ENCODE data around the gene SPI1. TPM values are rescaled to one million over a fixed set of nuclear protein-coding genes. Genes with fewer than 3 reads are reported as not detected.

The SPI1 gene
- total RNA-seq, 2 donors from 2014 or later, result 0.35 to 0.55 TPM

- DNase-seq, result peak; percentile 71
- Mint-ChIP-seq H3K36me3 (ENCODE audit: insufficient read depth in 2 of 2) (peaks cover under 1 to 2% of the 10 kb centered on the region in 2 donors), H3K4me1 (ENCODE audit: low read depth) (peaks cover 26% of the 10 kb centered on the region), H3K4me3 (no peak overlapping the region), H3K27ac (no peak overlapping the region), H3K9me3 (no peaks in the 10 kb centered on the region), H3K27me3 (ENCODE audit: low read depth) (no peaks in the 10 kb centered on the region)
- no peak for ATAC-seq (replicated peaks in 1 of 2)
Observed at GRCh38 chr11:47411884-47412746, 33.8 kb upstream of the SPI1 start.

DNA sequence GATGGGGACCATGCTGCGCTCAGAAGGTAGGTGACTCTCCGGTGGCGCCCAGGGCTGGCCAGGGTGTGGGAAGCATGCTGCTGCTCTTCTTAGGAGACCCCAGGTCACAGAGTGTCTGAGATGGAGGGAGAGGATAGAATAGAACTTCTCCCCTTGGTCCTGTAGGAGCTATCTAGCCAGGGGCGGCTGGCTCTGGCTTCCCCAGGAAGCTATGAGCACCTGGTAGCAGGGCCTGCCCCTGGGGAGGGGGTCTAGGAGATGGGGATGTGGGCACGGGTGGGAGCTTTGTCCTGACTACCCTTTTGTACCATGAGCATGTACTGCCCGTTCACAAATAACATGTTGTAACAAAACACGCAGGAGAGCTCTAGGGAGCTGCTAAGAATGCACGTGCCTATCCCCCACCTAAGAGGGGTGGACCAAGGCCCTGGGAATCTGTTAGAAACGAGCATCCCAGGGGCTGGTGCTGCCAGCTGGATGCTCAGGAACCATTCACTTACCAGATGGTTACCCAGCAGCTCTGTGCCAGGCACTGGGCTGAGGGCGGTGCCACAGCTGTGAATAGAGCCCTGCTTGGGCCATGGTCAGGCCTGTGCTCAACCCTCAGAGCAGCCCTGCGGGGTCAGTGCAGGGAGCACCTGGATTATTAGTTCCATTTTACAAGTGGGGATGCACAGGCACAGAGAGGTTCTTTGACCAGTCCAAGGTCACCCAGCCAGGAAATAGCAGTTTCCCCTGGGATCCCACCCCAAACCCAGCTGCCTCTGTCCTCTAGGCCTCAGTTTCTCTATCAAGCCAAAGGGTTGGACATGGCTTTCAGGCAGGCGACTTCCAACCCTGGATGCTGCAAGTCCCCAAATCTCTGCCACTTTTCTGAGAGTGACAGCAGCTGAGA, 32.3 kb upstream of the SPI1 start:
- H3K9me3 Mint-ChIP-seq, result no peaks in the 10 kb centered on the region
- H3K4me3 Mint-ChIP-seq, result no peak overlapping the region
- no peak for ATAC-seq (replicated peaks in 1 of 2)
- no peaks in the 10 kb centered on the region for H3K27me3 Mint-ChIP-seq (ENCODE audit: low read depth)
- H3K27ac Mint-ChIP-seq, result no peak overlapping the region
- peaks cover 0 to 2% of the 10 kb centered on the region in 2 donors for H3K36me3 Mint-ChIP-seq (ENCODE audit: insufficient read depth in 2 of 2)
- no peak for DNase-seq
- H3K4me1 Mint-ChIP-seq (ENCODE audit: low read depth), result peaks cover 30% of the 10 kb centered on the region

DNA sequence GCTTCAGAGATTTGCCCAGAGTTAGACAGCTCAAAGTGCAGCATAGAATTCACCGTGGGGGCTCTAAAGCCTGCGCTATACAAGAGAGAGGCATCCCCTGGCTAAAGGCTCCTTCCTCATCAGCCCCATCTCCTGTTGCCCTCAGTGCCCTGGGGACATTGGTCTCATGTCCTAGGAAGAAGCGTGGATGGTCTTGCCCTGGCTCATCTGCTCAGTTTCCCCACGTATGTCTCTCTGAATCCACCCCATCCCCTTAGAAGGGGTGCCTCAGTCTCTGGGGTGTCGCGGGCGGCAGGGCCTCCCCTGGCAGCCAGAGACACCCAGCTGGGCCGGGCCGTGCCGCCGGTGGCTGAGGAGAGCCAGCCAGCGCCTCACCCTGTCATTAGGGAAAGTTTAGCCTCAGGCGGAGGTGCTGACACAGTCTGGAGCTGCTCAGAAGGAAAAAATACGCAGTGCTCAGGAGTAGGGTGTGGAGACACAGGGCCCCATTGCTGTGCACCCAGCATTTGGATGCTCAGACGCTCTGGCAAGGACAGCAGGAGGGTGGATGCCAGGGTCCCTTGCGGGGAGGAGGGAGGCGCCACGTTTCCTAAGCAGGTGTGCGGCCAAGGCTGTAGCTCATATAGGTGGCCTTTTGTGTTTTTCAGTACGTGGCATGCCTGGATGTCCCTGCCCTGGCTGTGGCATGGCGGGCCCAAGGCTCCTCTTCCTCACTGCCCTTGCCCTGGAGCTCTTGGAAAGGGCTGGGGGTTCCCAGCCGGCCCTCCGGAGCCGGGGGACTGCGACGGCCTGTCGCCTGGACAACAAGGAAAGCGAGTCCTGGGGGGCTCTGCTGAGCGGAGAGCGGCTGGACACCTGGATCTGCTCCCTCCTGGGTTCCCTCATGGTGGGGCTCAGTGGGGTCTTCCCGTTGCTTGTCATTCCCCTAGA, 31.4 kb upstream of the SPI1 start:
- peaks cover 30% of the 10 kb centered on the region for H3K4me1 Mint-ChIP-seq (ENCODE audit: low read depth)
- H3K9me3 Mint-ChIP-seq, result no peaks in the 10 kb centered on the region
- peak overlapping the region; percentile 96 to 98 for H3K4me3 Mint-ChIP-seq
- H3K27me3 Mint-ChIP-seq (ENCODE audit: low read depth), result no peaks in the 10 kb centered on the region
- DNase-seq (no peak), ATAC-seq (replicated peaks in 1 of 2) (no peak)
- peaks cover 0 to 2% of the 10 kb centered on the region in 2 donors for H3K36me3 Mint-ChIP-seq (ENCODE audit: insufficient read depth in 2 of 2)
- H3K27ac Mint-ChIP-seq, result peak overlapping the region; percentile 96

DNA sequence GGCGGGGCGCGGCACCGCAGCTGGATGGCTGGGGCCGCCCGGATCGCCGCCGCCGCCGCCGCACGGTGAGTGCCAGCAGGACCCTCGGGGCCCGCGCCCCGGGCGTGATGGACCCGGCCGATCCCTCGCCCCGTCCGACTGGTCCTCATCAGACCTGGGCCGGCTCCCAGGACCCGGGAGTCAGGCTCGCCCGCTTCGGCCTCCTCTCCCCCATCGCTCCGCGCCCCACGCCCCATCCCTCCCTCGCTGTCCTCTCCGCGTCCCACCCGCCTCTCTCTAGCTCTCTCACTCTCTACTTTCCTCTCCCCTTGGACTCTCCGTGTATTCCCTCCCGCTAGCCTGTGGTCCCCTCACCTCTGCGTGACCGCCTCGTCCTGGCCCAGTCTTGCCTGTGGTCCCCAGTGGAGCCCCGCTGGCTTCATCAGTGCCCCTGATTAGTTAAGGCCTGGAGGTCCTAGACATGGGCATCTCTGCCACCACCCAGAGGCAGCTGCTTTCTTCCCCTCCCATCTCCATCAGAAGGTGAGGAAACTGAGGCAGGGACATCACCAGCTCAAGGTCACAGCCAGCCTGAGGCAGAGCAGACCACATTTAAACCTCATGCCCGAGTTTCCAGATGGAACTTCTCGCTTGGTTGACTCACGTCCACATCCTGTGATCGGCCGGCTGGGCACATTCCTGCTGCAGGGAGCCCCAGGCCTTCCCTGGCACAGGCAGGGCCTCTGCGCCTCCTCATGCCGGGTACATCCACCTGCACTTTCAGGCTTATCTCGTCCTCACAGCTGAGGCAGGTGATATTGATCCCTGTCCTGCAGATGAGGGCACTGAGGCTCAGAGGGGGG, 30.5 kb upstream of the SPI1 start:
- no peak for DNase-seq
- Mint-ChIP-seq H3K4me1 (ENCODE audit: low read depth) (peaks cover 26% of the 10 kb centered on the region), H3K4me3 (peak overlapping the region; percentile 96 to 98), H3K9me3 (no peaks in the 10 kb centered on the region), H3K27me3 (ENCODE audit: low read depth) (no peaks in the 10 kb centered on the region), H3K36me3 (ENCODE audit: insufficient read depth in 2 of 2) (peaks cover 0 to 2% of the 10 kb centered on the region in 2 donors), H3K27ac (peak overlapping the region; percentile 96)
- no peak for ATAC-seq (replicated peaks in 1 of 2)

DNA sequence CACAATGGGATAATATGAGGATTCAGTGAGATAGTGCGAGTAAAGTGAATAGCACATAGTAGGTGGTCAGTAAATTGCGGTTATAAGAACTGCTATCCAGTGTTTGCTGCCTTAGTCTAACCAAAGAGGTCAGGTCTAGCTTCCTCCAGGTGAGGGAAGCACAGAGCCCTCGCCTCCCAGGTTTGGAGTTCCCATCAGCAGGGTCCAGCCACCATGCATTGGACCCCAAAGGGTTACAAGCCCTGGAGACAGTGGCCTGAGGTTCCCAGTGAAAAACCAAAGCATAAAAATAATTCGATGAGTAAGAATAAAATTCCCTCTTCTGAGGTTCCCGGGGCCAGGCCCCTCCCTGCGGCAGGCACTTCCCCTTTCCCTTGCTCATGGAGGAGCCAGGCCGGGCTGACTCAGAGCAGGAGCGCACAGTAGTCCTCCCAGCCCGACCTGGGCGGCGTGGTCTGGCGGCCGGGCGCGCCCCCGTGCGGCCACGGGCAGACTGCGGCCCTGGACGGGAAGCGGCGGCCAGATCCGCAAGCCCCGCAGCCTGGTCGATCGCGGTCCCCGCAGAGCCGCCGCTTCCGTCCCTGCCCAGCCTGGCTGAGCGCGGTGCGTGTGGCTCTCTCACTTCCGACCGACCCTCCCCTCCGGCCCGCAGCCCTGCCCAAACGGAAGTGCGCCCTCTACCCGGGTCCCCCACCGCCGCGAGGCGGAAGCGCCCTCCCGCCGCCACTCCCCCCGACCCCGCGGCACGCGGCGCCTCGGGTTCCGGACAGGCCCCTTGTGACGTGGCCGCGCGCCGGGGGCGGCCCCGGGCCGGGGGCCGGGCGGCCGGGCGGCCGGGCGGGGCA, 29.6 kb upstream of the SPI1 start, which contains the start of gene SLC39A13:
Gene SLC39A13, plus strand, starts transcription at position 845 of the 845 bp plus-strand sequence. CDS start 1,505 bp downstream, outside the sequence.
- Mint-ChIP-seq H3K4me3 (peak within 1 kb of the TSS; percentile 96 to 98), H3K36me3 (ENCODE audit: insufficient read depth in 2 of 2) (peaks cover 0 to 2% of the 10 kb centered on the region in 2 donors), H3K27ac (peak within 1 kb of the TSS; percentile 96), H3K27me3 (ENCODE audit: low read depth) (no peaks in the 10 kb centered on the region), H3K9me3 (no peaks in the 10 kb centered on the region), H3K4me1 (ENCODE audit: low read depth) (peaks cover 24% of the 10 kb centered on the region)
- DNase-seq, result peak; percentile 95 to 98
- peak; percentile 89 for ATAC-seq (replicated peaks in 1 of 2)

- H3K27me3 Mint-ChIP-seq (ENCODE audit: low read depth), result no peaks in the 10 kb centered on the region
Observed at GRCh38 chr11:47406896-47407745, 28.8 kb upstream of the SPI1 start.

DNA sequence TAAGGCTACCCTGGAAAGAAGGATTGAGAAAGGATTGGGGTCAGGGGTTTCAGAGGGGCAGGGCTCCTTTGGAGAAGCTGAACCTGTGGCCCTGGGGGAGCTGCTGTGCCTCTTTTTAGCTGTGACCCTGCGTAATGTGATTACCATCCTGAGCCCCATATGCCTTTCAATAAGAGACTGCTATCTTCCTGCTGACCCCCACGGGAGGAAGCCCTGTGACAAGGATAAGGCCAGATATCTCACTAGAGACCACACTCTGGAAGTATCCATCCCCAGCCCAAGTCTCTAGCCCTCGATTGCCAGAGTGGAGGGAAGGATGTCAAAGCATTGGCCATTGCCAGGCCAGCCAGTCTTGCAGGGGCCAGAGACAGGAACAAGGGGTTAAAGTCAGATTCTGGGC, 25.2 kb upstream of the SPI1 start:
- H3K36me3 Mint-ChIP-seq (ENCODE audit: insufficient read depth in 2 of 2), result no peaks in the 10 kb centered on the region
- H3K27me3 Mint-ChIP-seq (ENCODE audit: low read depth), result no peaks in the 10 kb centered on the region
- no peak overlapping the region for H3K4me3 Mint-ChIP-seq
- H3K27ac Mint-ChIP-seq, result no peak overlapping the region
- H3K9me3 Mint-ChIP-seq, result no peaks in the 10 kb centered on the region
- ATAC-seq (replicated peaks in 1 of 2), result no peak
- no peak for DNase-seq
- peaks cover 20% of the 10 kb centered on the region for H3K4me1 Mint-ChIP-seq (ENCODE audit: low read depth)

More at GRCh38 chr11:47406896-47407745, 28.8 kb upstream of the SPI1 start:
- peaks cover 24% of the 10 kb centered on the region for H3K4me1 Mint-ChIP-seq (ENCODE audit: low read depth)
- H3K27ac Mint-ChIP-seq, result peak overlapping the region; percentile 91
- ATAC-seq (replicated peaks in 1 of 2) (no peak), DNase-seq (no peak)
- no peaks in the 10 kb centered on the region for H3K9me3 Mint-ChIP-seq
- H3K4me3 Mint-ChIP-seq, result peak overlapping the region; percentile 81 to 89
- peaks cover 0 to 2% of the 10 kb centered on the region in 2 donors for H3K36me3 Mint-ChIP-seq (ENCODE audit: insufficient read depth in 2 of 2)

GRCh38 chr11:47403135-47403534, 24.8 kb upstream of the SPI1 start:
- no peak for ATAC-seq (replicated peaks in 1 of 2)
- Mint-ChIP-seq H3K4me1 (ENCODE audit: low read depth) (peaks cover 20% of the 10 kb centered on the region), H3K4me3 (no peak overlapping the region), H3K36me3 (ENCODE audit: insufficient read depth in 2 of 2) (no peaks in the 10 kb centered on the region), H3K9me3 (no peaks in the 10 kb centered on the region), H3K27me3 (ENCODE audit: low read depth) (no peaks in the 10 kb centered on the region), H3K27ac (no peak overlapping the region)
- no peak for DNase-seq

DNA sequence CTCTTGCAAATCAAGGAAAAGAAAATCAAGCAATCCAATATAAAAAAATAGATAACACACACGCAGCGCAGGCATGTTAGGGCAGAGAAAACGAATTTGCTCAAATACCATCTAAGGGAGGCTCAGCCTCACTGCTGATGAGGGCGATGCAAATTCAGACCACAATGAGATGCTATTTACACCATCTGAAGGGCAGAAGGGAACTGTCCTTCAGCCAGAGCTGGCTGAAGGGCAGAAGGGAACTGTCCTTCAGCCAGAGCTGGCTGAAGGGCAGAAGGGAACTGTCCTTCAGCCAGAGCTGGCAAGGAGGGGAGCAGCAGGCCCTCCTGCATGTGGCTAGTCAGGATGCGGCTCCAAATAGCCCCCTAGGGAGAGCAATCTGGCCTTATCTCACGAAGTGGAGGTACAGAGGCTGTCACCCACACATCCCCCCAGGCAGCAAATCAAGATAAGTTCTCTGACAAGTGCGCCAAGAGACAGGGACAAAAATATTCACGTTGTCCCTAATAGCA, 22.5 kb upstream of the SPI1 start:
- Mint-ChIP-seq H3K36me3 (ENCODE audit: insufficient read depth in 2 of 2) (no peaks in the 10 kb centered on the region), H3K27ac (peak overlapping the region; percentile 88), H3K9me3 (no peaks in the 10 kb centered on the region), H3K27me3 (ENCODE audit: low read depth) (no peaks in the 10 kb centered on the region), H3K4me3 (peak overlapping the region; percentile 87 to 90), H3K4me1 (ENCODE audit: low read depth) (peaks cover 7% of the 10 kb centered on the region)
- DNase-seq (no peak), ATAC-seq (replicated peaks in 1 of 2) (peak in 1 of 2 donors; percentile 6)
